GM19324 (cell line): Measurements from ENCODE around the gene PIP5K1B.

ENCODE experiments used
- ATAC-seq: cut with Tn5 transposase; IDR thresholded peaks from one replicate; pipeline ENCODE4 v1.9.1; 2021; ENCODE audit warnings: mild to moderate bottlenecking, moderate library complexity; ENCODE audit not compliant: unreplicated experiment, low FRiP score

Gene PIP5K1B

DNA sequence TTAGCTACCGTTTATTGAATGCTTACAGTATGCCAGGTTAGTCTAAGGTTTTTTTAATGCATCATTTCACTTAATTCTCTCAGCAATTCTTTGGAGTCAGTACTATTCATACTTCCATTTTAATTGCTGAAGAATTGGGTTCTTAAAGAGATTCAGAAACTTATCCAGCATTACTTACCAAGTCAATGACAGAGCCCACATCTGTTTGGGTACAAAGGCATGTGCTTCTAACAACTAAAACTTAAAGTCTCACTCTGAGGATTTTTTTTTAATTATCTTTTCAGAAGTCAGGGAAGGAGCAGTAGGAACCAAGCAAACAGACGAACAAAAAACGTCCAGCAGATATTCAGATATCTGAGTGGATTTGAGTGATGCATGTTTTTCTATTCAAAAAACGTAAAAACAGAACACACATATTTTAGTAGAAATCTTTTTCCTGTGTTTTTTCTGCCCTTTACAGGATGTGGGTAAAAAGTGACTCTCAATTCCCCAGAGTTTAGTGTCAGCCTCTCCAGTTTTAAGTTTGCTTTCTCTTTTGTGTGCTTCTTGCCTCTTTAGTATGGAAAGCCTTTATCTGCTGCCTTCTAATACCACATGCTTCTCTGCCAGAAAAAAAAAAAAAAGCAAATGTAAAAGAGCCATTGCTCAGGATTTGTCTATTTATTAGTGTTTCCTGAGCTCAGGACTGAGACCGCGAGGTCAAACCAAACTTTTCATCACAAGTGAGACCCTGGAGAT is 190.9 kb downstream of the PIP5K1B start:
- ATAC-seq = peak; percentile 69

DNA sequence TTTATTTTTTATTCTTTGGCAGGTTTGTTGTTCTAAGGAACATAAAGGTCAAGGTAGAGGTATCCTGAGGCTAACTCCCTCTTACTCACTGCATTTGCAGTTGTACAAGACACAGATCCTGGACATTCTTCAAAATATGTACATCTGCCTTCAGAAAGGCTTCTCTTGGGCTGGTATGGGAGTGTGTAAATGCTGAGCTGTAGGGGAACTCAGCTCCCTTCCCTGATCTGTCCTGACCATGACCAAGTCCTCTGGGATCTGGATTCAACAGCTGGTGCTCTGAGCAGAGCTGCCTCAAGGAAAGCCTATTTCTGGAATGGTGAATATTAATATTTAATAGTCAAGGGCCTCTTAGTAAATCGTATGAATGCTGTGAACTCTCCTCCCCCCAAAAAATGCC is 191.4 kb downstream of the PIP5K1B start:
- no peak for ATAC-seq

DNA sequence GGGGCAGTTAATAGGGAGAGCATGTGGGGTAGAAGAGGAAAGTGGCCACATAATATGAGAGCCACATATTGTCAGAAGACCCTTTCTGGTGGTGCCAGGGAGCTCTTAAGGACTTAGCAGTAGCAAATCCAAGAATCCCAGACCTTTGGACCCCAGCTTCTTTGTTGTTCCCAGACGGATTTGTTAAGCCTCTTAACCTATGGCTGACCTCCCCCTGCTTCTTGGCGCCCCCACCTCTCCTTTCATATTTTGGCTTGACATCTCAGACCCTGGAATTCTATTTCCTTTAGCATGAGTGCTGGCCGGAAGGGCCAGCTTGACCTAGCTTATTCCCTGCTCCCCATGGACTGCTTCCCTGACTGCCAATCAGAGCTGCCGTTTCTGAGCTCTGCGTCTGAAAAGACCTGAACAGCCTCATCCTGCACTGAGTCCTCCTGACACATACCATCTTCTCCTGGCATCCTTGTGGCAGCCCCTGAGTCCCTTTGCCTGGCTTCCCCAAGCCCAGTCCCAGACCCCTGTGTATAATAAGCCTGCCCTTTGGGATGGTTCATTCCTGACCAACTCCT is 192.6 kb downstream of the PIP5K1B start:
- no peak for ATAC-seq

DNA sequence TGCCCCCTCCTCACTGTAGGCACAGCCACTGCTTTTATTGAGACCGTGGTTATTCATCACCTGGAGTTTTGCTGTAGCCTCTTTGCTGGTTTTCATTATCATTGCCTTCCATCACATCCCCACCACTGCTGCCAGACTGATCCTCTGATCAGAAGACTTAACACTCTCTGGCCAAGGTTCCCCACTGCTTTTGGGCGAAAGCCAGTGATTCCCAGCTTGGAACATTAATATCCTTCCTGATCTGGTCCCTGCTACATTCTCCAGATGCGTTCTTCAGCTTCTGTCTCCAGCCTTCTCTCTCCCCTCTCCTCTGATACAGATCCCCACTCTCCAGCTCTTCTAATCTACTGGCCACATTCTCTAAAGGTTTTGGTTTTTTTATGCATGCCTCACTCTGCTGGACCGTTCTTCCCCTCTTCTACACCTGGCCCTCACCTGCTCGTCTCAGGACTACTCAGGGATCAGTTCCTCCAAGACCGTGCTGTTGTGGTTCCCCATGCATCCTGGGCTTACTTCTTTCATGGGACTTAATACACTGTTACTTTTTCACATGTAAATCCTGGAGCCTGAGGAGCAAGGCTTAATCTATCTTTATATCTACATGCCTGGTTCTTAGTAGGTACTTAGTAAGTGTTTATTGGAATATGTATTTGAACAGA is 193.9 kb downstream of the PIP5K1B start:
- ATAC-seq = no peak

DNA sequence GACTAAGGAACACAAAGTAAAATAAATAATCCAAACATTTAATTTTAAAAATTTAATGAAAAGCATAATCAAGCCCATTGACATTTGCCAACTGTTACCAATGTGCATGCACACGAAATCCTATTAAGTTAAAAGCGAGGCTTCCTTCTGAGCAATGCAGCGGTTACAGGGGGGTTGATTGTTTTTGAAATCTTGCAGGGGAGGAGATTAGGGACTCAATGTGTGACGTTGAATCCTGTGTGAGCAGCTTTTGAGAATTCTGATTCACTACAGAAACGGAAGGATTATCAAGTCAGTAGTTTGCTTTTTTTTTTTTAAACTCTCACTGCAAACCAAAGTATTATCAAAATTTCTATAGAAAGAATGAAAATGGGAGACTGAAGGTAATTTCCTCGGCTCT is 199.4 kb downstream of the PIP5K1B start:
- ATAC-seq = no peak

DNA sequence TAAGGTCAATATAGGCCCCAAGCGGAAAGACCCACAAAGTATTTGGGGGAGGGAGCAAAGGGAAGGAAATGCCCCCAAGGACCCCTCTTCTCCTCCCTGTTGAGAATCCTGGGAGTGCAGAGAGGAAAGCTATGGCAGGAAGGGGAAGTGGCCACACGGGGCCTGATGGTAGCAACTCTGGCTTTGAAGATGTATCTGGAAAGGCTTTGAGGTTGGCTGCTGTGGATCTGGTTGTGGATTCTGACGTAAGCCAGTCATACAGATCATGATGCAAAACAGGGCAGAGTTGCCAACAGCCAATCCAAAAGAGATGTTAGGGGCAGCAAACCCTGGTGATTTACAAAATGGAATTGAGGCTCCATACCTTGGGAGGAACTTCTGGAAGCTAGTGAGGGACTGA is 200.1 kb downstream of the PIP5K1B start:
- ATAC-seq = no peak

DNA sequence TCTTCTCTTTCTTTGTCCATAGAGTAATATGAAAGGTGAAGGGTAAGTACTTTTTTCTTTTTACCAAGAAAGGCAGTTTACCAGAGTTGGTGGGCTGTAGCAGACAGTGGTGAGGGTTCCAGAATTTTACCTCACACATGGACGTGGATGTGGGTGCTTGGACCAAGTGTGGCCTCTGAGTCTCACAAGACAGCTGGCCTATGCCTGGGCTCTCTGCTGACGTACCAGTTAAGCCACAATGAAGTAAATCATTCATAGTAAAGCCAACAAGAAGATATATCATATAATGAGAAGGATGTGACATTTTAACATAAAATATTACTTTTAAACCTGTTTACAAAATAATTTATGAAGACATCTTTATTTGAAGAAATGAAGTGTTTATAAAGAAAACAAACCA is 202.9 kb downstream of the PIP5K1B start:
- ATAC-seq = no peak

DNA sequence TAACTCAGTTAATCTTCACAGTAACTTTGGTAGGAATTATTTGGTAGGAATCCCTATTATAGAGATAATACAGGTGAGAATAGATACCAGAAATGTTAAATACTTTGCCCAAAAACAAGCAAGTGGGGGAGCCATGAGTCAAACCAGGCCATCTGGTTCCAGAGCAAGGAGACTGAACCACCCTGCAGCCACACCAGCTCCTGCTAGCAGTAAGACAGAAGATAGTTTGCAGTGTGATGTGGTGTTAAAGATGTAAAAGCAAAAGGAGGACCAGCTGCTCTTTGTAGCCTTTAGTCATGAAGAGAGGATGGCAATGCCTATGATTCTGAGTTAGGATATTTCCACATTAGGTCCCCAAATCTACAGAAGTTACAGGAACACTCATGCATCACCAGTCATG is 207.5 kb downstream of the PIP5K1B start:
- ATAC-seq = no peak

DNA sequence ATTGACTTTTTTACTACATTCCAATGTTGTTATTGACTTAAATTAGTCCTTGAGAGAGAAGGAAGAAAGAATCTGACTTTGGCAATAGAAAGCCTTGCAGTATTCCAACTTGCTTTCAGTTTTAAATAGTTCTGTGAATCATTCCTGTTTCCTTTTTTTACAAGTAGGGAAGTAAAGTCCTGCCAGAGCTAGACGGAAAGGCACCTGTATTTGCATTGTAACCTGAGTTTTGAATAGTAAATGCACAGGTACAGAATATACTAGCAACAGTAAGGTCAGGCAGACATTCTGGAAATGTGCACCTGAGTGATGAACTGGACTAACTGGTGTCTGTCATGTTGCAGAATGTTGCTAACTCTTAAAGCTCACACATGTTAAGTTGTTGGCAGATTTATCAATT is 208.0 kb downstream of the PIP5K1B start:
- ATAC-seq = no peak

DNA sequence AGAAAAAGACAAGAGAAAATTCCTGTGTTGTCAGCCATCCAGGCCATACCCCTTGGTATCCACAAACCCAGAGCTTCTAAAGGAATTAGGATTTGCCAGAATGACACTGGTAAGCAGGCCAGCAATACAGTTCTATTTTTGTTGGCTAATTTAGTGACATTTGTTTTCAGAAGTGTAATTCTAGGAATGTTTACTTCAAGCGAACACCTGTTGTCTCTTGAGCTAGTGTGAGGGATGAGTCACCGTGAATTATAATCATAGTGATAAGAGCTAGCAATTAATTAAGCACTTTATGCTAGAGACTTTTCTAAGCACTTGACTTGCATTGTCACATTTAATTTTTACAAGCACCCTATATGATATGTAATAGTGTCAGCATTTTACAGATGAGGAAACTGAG is 209.7 kb downstream of the PIP5K1B start:
- no peak for ATAC-seq

DNA sequence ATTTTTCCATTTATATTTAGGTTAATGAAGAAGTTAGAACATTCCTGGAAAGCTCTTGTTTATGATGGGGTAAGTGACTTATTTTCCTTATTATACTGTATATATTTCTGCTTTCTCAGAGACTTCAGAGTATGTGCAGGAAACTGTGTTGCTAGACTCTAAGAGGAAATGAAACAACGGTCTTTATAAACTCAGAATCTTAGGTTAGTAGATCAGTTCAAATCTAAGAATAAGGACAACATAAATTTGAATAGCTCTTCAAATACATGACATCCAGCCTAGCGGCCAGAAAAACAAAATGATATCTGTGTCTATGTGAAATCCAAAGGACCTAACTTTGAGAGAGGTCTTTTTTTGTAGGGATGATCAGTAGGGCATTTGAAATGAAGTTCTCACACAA is 214.6 kb downstream of the PIP5K1B start:
- peak; percentile 41 for ATAC-seq

DNA sequence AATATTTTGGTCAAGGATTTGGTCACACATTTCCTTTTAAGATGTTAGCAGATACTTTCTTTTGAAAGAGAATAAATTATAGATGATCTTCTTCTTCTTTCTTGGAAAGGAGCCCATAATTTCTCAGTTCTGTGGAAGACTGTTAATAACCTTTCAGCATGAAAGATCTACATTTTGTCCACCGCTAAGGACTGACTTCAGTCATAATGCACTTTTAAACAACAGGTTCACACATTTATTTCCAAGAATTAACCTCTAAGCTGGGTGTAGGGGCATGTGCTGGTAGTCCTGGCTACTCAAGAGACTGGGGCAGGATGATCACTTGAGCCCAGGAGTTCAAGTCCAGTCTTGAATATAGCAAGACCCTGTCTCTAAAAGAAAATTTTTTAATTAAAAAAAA is 215.9 kb downstream of the PIP5K1B start:
- ATAC-seq = no peak

DNA sequence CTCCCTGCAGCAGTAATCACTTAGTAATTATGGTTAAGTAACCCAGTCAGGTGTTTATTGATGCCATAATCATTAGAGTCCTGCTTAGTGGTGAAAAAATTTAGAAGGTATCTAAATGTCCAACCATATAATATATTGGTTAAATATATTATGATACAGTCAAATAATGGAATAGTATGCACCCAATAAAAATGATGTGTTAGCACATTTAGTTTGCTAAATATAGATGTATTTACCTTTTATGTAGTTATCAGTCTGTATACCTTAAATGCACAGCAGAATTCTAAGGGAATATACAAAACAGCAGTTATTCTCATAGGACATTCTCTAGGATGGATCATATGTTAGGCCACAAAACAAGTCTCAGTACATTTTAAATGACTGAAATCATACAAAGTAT is 218.4 kb downstream of the PIP5K1B start:
- ATAC-seq = no peak

DNA sequence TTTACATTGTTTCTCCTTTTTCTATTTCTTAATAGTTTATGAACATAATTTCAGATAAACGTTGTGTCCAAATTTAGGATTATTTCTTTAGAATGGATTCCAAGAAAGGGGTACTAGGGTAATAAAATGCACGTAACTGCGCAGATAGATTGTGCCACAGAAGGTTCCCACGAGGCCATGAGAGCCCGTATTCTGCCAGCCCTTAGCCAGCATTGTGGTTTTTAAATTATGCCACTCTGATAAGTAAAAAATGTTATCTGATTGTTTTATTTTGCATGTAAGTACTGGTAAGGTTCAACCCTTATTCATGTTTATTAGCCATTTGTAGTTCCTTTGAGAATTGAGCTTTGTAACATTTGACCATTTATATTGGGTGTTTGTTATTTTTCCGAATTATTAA is 220.1 kb downstream of the PIP5K1B start:
- no peak for ATAC-seq

DNA sequence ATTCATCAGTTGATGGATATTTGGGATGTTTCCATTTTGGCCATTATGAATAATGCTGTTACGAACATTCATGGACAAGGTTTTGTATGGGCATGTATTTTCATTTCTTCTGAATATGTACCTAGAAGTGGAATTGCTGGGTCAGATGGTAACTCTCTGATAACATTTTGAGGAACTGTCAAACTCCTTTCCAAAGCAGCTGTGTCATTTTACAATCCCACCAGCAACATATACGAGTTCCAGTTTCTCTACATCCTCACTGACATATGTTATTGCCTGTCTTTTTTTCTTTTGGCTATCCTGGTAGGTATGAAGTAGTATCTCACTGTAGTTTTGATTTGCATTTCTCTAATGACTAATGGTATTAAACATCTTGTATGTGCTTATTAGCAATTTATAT is 222.1 kb downstream of the PIP5K1B start:
- no peak for ATAC-seq

DNA sequence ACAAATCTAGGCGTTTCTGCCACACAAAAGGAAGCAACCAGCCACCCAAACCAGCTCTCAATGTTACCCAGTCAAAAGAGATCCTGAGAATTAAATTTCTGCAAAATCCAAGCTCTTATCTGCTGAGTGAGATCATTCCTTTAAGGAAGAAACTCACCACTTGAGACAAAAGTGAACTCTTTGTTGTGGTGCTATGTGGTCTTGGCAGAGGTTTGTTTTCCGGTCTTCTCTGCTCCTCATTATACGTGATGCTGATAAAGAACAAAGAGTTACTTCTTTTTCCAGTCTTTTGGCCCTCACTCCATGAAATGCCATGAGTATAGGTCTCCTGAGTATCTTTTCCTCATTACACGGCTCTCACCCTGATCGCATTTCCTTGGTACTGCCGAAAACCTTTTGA is 226.8 kb downstream of the PIP5K1B start:
- ATAC-seq = no peak

DNA sequence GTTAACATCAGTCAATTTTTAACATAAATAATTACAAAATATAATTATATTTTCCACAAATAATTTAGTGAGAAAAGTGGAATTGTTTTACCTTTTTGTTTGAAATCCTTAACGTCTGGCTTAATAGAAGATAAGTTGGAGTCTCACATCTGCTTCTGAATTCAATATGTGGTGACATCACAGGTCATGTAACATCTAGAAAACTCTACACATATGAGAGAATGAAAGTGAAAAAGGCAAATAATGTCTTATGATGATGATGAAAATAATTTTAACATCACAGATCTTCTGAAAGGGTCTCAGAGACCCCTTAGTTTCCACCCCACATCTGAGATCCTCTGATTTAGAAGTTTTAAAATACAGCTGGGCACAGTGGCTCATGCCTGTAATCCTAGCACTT is 227.4 kb downstream of the PIP5K1B start:
- no peak for ATAC-seq

DNA sequence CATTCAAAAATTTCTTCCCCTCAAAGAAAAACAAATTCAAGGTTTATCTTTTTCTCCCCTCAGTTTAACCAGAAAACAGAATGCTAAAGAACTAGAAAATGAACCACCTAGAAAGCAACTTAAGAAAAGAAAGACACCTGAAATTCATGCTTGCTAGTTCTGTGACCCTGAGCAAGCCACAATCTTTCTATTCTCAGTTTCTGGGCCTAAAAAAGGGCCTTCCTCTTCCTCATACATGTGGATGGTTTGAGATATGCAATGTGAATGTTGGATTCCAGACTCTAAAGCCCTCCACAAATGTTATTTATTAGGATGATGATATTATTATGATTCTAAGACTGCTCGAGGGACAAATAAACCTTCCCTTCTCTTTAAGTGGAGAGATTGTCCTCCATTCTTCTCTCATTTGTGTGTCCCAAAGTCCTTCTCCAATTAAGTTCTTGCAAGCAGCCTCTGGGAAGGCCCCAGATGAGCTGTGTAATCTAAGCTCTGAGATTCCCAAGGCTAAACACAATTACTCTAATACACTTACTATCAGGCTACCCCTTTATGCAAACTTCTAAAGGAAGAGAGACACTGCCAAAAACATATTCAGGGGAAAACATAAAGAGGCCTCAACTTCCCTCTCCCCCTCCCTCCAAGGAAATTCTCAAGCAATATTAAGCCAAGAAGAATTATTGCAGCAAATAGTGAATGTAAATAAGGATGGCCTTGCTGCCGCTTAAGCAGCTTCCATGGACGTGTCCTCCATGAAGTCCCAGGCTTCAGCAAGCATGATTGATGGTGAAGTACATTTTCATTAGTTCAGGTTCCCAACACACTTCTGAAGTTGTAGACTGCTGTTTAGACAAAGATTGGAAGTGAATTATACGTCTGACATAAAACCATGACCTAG is 228.6 kb downstream of the PIP5K1B start:
- peak; percentile 89 for ATAC-seq

DNA sequence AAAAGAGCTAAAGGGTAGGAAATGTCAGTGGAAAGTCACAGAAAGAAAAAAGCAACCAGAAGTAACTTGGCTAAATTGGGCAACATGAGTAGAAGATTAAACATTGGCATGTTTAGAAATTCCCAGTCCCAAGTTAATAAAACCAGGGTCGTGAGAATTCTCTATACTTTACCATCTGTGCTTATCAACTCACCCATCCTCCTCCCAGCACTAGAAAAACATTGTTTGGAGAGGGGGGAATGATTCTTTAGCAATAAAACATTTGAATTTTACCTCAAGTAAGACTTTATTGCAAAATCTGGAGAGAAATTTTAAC is 229.2 kb downstream of the PIP5K1B start:
- ATAC-seq = no peak

DNA sequence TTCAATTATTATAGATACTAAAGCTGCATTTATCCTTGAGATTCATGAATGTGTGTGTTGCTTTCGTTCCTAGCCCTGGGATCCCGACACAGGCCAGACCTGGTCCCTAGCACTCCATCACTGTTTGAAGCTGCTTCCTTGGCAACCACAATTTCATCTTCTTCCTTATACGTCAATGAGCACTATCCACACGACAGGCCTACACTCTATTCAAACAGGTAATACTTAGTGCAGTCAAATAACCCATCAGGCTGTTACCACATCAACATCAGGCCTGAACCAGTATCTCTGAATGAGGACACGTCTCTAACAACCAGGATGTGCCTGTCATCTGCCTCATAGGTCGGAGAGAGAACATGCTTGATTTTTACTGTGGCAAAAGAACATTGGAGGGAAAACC is 235.5 kb downstream of the PIP5K1B start:
- ATAC-seq = no peak

DNA sequence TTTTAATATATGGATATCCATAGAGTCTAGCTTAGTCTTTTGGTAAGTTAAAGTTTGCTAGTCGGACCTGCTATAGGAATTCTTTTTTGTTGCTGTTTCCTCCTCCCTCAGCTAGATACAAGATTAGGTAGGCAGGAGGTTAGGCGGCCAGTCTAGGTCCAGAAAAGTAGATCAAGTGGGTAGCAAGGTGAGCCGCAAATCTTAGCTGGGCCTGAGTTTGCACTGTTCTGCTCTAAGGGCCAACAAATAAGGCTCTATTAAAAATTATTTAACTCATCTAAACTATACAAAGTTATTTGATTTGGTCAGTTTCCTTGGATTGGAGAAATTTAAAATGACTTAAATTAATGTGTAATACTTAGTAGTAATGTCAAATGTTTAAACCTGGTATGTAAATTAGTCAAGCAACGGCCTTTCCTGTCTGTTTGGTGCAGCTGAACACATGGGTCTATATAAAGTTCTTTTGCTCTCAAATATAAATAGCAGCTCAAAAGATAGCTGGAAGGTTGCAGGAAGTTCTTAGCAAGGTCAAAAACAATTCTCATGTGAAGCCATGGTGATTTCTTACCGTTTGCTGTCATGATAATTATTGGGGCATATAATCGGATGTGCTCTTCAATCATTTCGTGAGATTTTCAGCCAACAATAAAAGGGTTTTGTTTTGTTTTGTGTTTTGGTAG is 236.9 kb downstream of the PIP5K1B start:
- ATAC-seq = no peak
